ENCODE measurements around the gene DENND5B. TPM values are rescaled to one million over a fixed set of nuclear protein-coding genes. Genes with fewer than 3 reads are reported as not detected.

DENND5B gene
- total RNA-seq, 4 donors from 2014 or later = 4.4 to 25.1 (median 16.3) TPM

- H3K4me1 ChIP-seq = no peaks in the 10 kb centered on the region
- intact Hi-C loops (cut with DNase I; ENCODE audit: low total_unique reads) = loop anchor here (5.0 kb wide), 1 partner anchor 198 kb away; no protein-coding TSS in a partner anchor
- H3K27me3 ChIP-seq = no peaks in the 10 kb centered on the region
- no peaks in the 10 kb centered on the region for H3K36me3 ChIP-seq
- no peak for DNase-seq
- TF ChIP-seq EP300 (IDR thresholded peaks at IDR 0.05; ENCODE audit: low read depth) (no peak), POLR2AphosphoS5 (IDR thresholded peaks at IDR 0.05) (no peak)
- no peak overlapping the region for H3K27ac ChIP-seq
- H3K4me3 ChIP-seq = no peak overlapping the region
- no peaks in the 10 kb centered on the region for H3K9me3 ChIP-seq
- in situ Hi-C loops (cut with MboI; ENCODE audit: low pct_ligation_motif_present in 1 of 4, low pct_unique_long_range_greater_than_20kb in 1 of 4, low sequenced_read_pairs in 3 of 4) = no loop called here
These were observed 105.4 kb downstream of the DENND5B start for GRCh38 chr12:31485571-31485970.

- Histone ChIP-seq H3K4me1 (no peaks in the 10 kb centered on the region), H3K4me3 (no peak overlapping the region), H3K36me3 (no peaks in the 10 kb centered on the region), H3K27ac (no peak overlapping the region), H3K27me3 (no peaks in the 10 kb centered on the region), H3K9me3 (no peaks in the 10 kb centered on the region)
- in situ Hi-C loops (cut with MboI; ENCODE audit: low pct_ligation_motif_present in 1 of 4, low pct_unique_long_range_greater_than_20kb in 1 of 4, low sequenced_read_pairs in 3 of 4) = no loop called here
- intact Hi-C loops (cut with DNase I; ENCODE audit: low total_unique reads) = no loop called here
- no peak for DNase-seq
- WGBS, 2 donors (ENCODE audit: low coverage in 1 of 2) = 90 to 95% methylated on average over 3 of the region's 3 CpGs
- no peak for TF ChIP-seq EP300 (IDR thresholded peaks at IDR 0.05; ENCODE audit: low read depth)
- no peak for TF ChIP-seq POLR2AphosphoS5 (IDR thresholded peaks at IDR 0.05)
- no peak for TF ChIP-seq POLR2A (IDR thresholded peaks at IDR 0.05)
- no peak for TF ChIP-seq CTCF (IDR thresholded peaks at IDR 0.05)
These were observed 108.1 kb downstream of the DENND5B start for GRCh38 chr12:31482816-31483215.

GRCh38 chr12:31481415-31481814, 109.5 kb downstream of the DENND5B start:
- H3K36me3 ChIP-seq = no peaks in the 10 kb centered on the region
- no peak overlapping the region for H3K27ac ChIP-seq
- no peaks in the 10 kb centered on the region for H3K27me3 ChIP-seq
- in situ Hi-C loops (cut with MboI; ENCODE audit: low pct_ligation_motif_present in 1 of 4, low pct_unique_long_range_greater_than_20kb in 1 of 4, low sequenced_read_pairs in 3 of 4) (no loop called here), intact Hi-C loops (cut with DNase I; ENCODE audit: low total_unique reads) (no loop called here)
- no peaks in the 10 kb centered on the region for H3K9me3 ChIP-seq
- no peak for TF ChIP-seq POLR2AphosphoS5 (IDR thresholded peaks at IDR 0.05)
- TF ChIP-seq CTCF (IDR thresholded peaks at IDR 0.05) = no peak
- TF ChIP-seq EP300 (IDR thresholded peaks at IDR 0.05; ENCODE audit: low read depth) = no peak
- TF ChIP-seq POLR2A (IDR thresholded peaks at IDR 0.05) = no peak
- no peak for DNase-seq
- 55% methylated on average over 3 of the region's 3 CpGs for WGBS, 2 donors (ENCODE audit: low coverage in 1 of 2)
- no peak overlapping the region for H3K4me3 ChIP-seq
- H3K4me1 ChIP-seq = no peaks in the 10 kb centered on the region

GRCh38 chr12:31479516-31480210, 111.3 kb downstream of the DENND5B start:
- Histone ChIP-seq H3K4me3 (no peak overlapping the region), H3K4me1 (no peaks in the 10 kb centered on the region), H3K27me3 (no peaks in the 10 kb centered on the region), H3K27ac (no peak overlapping the region), H3K9me3 (no peaks in the 10 kb centered on the region), H3K36me3 (no peaks in the 10 kb centered on the region)
- DNase-seq = no peak
- intact Hi-C loops (cut with DNase I; ENCODE audit: low total_unique reads) = no loop called here
- 77 to 80% methylated on average over 5 of the region's 5 CpGs for WGBS, 2 donors (ENCODE audit: low coverage in 1 of 2)
- in situ Hi-C loops (cut with MboI; ENCODE audit: low pct_ligation_motif_present in 1 of 4, low pct_unique_long_range_greater_than_20kb in 1 of 4, low sequenced_read_pairs in 3 of 4) = no loop called here
- TF ChIP-seq POLR2A (IDR thresholded peaks at IDR 0.05) (no peak), POLR2AphosphoS5 (IDR thresholded peaks at IDR 0.05) (no peak), CTCF (IDR thresholded peaks at IDR 0.05) (no peak), EP300 (IDR thresholded peaks at IDR 0.05; ENCODE audit: low read depth) (no peak)

GRCh38 chr12:31478898-31479297, 112.0 kb downstream of the DENND5B start:
- Histone ChIP-seq H3K27ac (no peak overlapping the region), H3K4me1 (no peaks in the 10 kb centered on the region), H3K9me3 (no peaks in the 10 kb centered on the region), H3K4me3 (no peak overlapping the region), H3K27me3 (no peaks in the 10 kb centered on the region), H3K36me3 (no peaks in the 10 kb centered on the region)
- in situ Hi-C loops (cut with MboI; ENCODE audit: low pct_ligation_motif_present in 1 of 4, low pct_unique_long_range_greater_than_20kb in 1 of 4, low sequenced_read_pairs in 3 of 4) = no loop called here
- intact Hi-C loops (cut with DNase I; ENCODE audit: low total_unique reads) = no loop called here
- no peak for DNase-seq
- TF ChIP-seq EP300 (IDR thresholded peaks at IDR 0.05; ENCODE audit: low read depth) (no peak), POLR2A (IDR thresholded peaks at IDR 0.05) (no peak), CTCF (IDR thresholded peaks at IDR 0.05) (no peak), POLR2AphosphoS5 (IDR thresholded peaks at IDR 0.05) (no peak)
- 76 to 82% methylated on average over 3 of the region's 3 CpGs for WGBS, 2 donors (ENCODE audit: low coverage in 1 of 2)
